ENCODE results near the gene ARHGAP15.

ARHGAP15 gene

DNA sequence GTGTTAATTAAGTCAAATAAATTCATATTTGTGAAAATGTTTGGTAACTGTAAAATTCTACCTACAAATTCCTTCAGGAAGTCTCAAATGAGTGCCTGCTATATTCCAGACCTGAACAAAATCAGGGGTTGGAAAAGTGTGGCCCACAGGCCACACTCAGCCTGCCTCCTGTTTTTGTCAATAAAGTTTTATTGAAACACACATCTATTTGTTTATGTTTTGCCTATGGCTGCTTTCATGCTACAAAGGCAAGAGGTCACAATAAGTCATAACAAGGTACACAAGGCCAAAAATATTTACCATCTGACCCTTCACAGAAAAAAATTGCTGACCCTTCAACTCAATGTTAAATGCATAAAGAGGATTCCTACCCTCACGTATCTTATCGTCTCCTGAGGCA lies 581.7 kb downstream of the ARHGAP15 start:
- Histone ChIP-seq H2BK5ac (ENCODE audit: low read length) (no peak overlapping the region), H2AFZ (ENCODE audit: low read length) (no peak overlapping the region), H3K4me3 (ENCODE audit: low read length in 2 of 2) (no peak overlapping the region), H3K4me2 (ENCODE audit: insufficient read depth, low read length, poor library complexity, severe bottlenecking) (no peak overlapping the region), H3K27me3 (ENCODE audit: control insufficient read depth in 3 of 3, insufficient read depth in 3 of 3, low read depth in 1 of 3, low read length in 3 of 3) (no peaks in the 10 kb centered on the region), H3K27ac (replicated peaks; ENCODE audit: low read length) (no peak overlapping the region), H4K8ac (ENCODE audit: low read depth, low read length) (no peak overlapping the region), H2AK5ac (ENCODE audit: low read depth, low read length) (no peak overlapping the region), H2BK120ac (ENCODE audit: low read depth, low read length) (no peak overlapping the region), H3K36me3 (replicated peaks in 1 of 2; ENCODE audit: control insufficient read depth in 2 of 2, insufficient read depth in 2 of 2, low read length in 2 of 2) (no peaks in the 10 kb centered on the region), H3K4me1 (ENCODE audit: control insufficient read depth in 2 of 2, insufficient read depth in 1 of 2, low read depth in 1 of 2, low read length in 2 of 2) (no peaks in the 10 kb centered on the region), H3K14ac (ENCODE audit: low read length) (no peak overlapping the region), H3K18ac (ENCODE audit: low read length) (no peak overlapping the region), H3K23ac (ENCODE audit: low read depth, low read length, poor library complexity) (no peak overlapping the region), H3K4ac (ENCODE audit: low read length) (no peak overlapping the region), H2BK12ac (ENCODE audit: low read length) (no peak overlapping the region), H4K91ac (ENCODE audit: low read depth, low read length, poor library complexity) (no peak overlapping the region), H2BK15ac (ENCODE audit: low read length) (no peak overlapping the region), H3K9me3 (replicated peaks in 1 of 2; ENCODE audit: control insufficient read depth in 2 of 2, insufficient read depth in 1 of 2, low read depth in 1 of 2, low read length in 2 of 2) (peaks cover 0 to 7% of the 10 kb centered on the region in 2 donors), H3K79me1 (ENCODE audit: low read depth, low read length) (no peaks in the 10 kb centered on the region), H3K9ac (ENCODE audit: low read depth, low read length, poor library complexity) (no peak overlapping the region)
- no CpG with 5 or more reads among the region's 2 CpGs for WGBS, 2 donors (ENCODE audit: extremely low coverage in 2 of 2, insufficient read length in 2 of 2, insufficient replicate concordance in 1 of 2)
- no peak for DNase-seq (ENCODE audit: low spot score)

DNA sequence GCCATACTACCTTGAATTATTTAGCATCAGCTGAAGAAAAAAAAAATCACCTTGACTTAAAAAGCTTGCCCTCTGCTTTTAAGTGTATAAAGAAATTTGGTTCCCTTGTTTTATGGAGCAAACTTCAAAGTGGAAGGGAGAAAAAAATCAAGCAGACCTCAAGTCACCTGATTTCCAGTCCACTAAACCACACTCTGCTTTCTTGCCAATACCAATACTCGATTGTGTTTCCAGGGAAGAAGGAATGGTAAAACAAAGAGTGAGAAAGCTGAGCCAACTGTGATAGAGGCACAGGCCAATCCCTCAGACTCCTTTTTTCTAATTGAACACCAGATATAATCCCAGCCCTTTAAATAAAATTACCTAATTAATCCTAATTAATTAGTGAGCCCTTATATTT lies 587.3 kb downstream of the ARHGAP15 start:
- H2BK12ac ChIP-seq (ENCODE audit: low read length): no peak overlapping the region
- H3K9ac ChIP-seq (ENCODE audit: low read depth, low read length, poor library complexity): no peak overlapping the region
- no peak overlapping the region for H3K4ac ChIP-seq (ENCODE audit: low read length)
- H3K4me3 ChIP-seq (ENCODE audit: low read length in 2 of 2): no peak overlapping the region
- H3K4me2 ChIP-seq (ENCODE audit: insufficient read depth, low read length, poor library complexity, severe bottlenecking): no peak overlapping the region
- H2BK120ac ChIP-seq (ENCODE audit: low read depth, low read length): no peak overlapping the region
- DNase-seq (ENCODE audit: low spot score): no peak
- no peak overlapping the region for H2AK5ac ChIP-seq (ENCODE audit: low read depth, low read length)
- H3K4me1 ChIP-seq (ENCODE audit: control insufficient read depth in 2 of 2, insufficient read depth in 1 of 2, low read depth in 1 of 2, low read length in 2 of 2): peaks cover 3 to 8% of the 10 kb centered on the region in 2 donors
- no peak overlapping the region for H2AFZ ChIP-seq (ENCODE audit: low read length)
- no peaks in the 10 kb centered on the region for H3K36me3 ChIP-seq (replicated peaks in 1 of 2; ENCODE audit: control insufficient read depth in 2 of 2, insufficient read depth in 2 of 2, low read length in 2 of 2)
- H3K23ac ChIP-seq (ENCODE audit: low read depth, low read length, poor library complexity): no peak overlapping the region
- no peaks in the 10 kb centered on the region for H3K9me3 ChIP-seq (replicated peaks in 1 of 2; ENCODE audit: control insufficient read depth in 2 of 2, insufficient read depth in 1 of 2, low read depth in 1 of 2, low read length in 2 of 2)
- no peaks in the 10 kb centered on the region for H3K79me1 ChIP-seq (ENCODE audit: low read depth, low read length)
- no CpG with 5 or more reads among the region's 1 CpG for WGBS, 2 donors (ENCODE audit: extremely low coverage in 2 of 2, insufficient read length in 2 of 2, insufficient replicate concordance in 1 of 2)
- no peak overlapping the region for H3K14ac ChIP-seq (ENCODE audit: low read length)
- no peak overlapping the region for H3K18ac ChIP-seq (ENCODE audit: low read length)
- no peak overlapping the region for H2BK5ac ChIP-seq (ENCODE audit: low read length)
- no peak overlapping the region for H4K8ac ChIP-seq (ENCODE audit: low read depth, low read length)
- no peak overlapping the region for H4K91ac ChIP-seq (ENCODE audit: low read depth, low read length, poor library complexity)
- H3K27me3 ChIP-seq (ENCODE audit: control insufficient read depth in 3 of 3, insufficient read depth in 3 of 3, low read depth in 1 of 3, low read length in 3 of 3): no peaks in the 10 kb centered on the region
- no peak overlapping the region for H3K27ac ChIP-seq (replicated peaks; ENCODE audit: low read length)
- H2BK15ac ChIP-seq (ENCODE audit: low read length): no peak overlapping the region

DNA sequence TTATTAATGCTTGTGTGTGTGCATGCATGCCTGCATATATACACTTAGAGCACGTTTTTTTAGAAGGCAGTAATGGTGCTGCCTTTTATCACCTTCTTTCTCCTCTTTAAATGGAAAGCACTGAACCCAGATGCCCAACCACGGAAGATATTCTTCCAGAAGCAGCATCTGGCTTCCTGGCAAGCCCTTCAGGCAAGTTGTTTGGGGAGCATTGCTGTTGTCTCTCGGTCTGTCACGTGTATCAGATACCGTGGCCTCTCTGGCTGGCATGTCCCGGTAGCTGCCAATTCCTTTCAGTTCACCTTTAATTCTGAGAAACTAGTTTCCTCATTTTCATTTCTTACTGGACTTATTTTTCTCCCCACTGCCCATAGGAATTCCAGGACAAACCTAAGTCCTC lies 587.8 kb downstream of the ARHGAP15 start:
- no peak overlapping the region for H2AFZ ChIP-seq (ENCODE audit: low read length)
- no peak overlapping the region for H2AK5ac ChIP-seq (ENCODE audit: low read depth, low read length)
- no peaks in the 10 kb centered on the region for H3K9me3 ChIP-seq (replicated peaks in 1 of 2; ENCODE audit: control insufficient read depth in 2 of 2, insufficient read depth in 1 of 2, low read depth in 1 of 2, low read length in 2 of 2)
- no peak overlapping the region for H3K4me2 ChIP-seq (ENCODE audit: insufficient read depth, low read length, poor library complexity, severe bottlenecking)
- DNase-seq (ENCODE audit: low spot score): no peak
- H2BK120ac ChIP-seq (ENCODE audit: low read depth, low read length): no peak overlapping the region
- no peak overlapping the region for H3K9ac ChIP-seq (ENCODE audit: low read depth, low read length, poor library complexity)
- H3K27me3 ChIP-seq (ENCODE audit: control insufficient read depth in 3 of 3, insufficient read depth in 3 of 3, low read depth in 1 of 3, low read length in 3 of 3): no peaks in the 10 kb centered on the region
- H2BK5ac ChIP-seq (ENCODE audit: low read length): no peak overlapping the region
- H3K18ac ChIP-seq (ENCODE audit: low read length): no peak overlapping the region
- peaks cover 3 to 8% of the 10 kb centered on the region in 2 donors for H3K4me1 ChIP-seq (ENCODE audit: control insufficient read depth in 2 of 2, insufficient read depth in 1 of 2, low read depth in 1 of 2, low read length in 2 of 2)
- no peaks in the 10 kb centered on the region for H3K36me3 ChIP-seq (replicated peaks in 1 of 2; ENCODE audit: control insufficient read depth in 2 of 2, insufficient read depth in 2 of 2, low read length in 2 of 2)
- no peak overlapping the region for H2BK15ac ChIP-seq (ENCODE audit: low read length)
- H3K23ac ChIP-seq (ENCODE audit: low read depth, low read length, poor library complexity): no peak overlapping the region
- WGBS, 2 donors (ENCODE audit: extremely low coverage in 2 of 2, insufficient read length in 2 of 2, insufficient replicate concordance in 1 of 2): no CpG with 5 or more reads among the region's 6 CpGs
- no peak overlapping the region for H3K4me3 ChIP-seq (ENCODE audit: low read length in 2 of 2)
- no peak overlapping the region for H4K91ac ChIP-seq (ENCODE audit: low read depth, low read length, poor library complexity)
- no peak overlapping the region for H3K14ac ChIP-seq (ENCODE audit: low read length)
- H3K79me1 ChIP-seq (ENCODE audit: low read depth, low read length): no peaks in the 10 kb centered on the region
- H4K8ac ChIP-seq (ENCODE audit: low read depth, low read length): no peak overlapping the region
- H3K4ac ChIP-seq (ENCODE audit: low read length): no peak overlapping the region
- H2BK12ac ChIP-seq (ENCODE audit: low read length): no peak overlapping the region
- no peak overlapping the region for H3K27ac ChIP-seq (replicated peaks; ENCODE audit: low read length)

DNA sequence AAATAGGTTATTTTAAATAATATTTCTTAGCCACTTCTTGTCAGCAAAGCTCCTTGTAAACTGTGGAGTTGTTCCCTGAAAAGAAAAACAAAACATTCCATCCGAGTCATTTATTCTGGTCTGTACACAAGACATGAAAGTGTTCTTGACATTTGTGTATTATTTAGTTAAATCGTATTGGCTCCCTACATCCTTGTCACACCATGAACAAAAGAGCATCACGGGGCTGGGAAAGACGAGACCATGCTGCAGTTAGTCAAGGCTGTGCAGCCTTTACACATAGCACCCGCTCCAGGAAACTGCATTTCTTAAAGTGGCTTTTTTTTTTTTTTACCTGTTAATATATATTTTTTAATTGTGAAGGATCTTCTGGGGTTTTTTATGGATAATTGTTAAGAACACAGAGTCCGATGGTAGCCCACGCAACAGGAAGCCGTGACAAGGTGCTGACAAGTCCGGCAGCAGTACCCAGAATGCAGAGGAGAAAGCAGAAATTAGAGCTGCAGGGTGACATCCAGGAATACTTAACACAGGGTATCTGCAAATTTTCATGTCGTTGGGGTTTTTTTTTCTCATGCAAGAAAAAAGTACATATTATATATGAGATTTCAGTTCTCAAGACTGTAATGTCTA lies 588.4 kb downstream of the ARHGAP15 start:
- Histone ChIP-seq H3K18ac (ENCODE audit: low read length) (no peak overlapping the region), H3K27ac (replicated peaks; ENCODE audit: low read length) (no peak overlapping the region), H3K36me3 (replicated peaks in 1 of 2; ENCODE audit: control insufficient read depth in 2 of 2, insufficient read depth in 2 of 2, low read length in 2 of 2) (no peaks in the 10 kb centered on the region), H3K4ac (ENCODE audit: low read length) (no peak overlapping the region), H2BK5ac (ENCODE audit: low read length) (no peak overlapping the region), H2AFZ (ENCODE audit: low read length) (no peak overlapping the region), H2BK15ac (ENCODE audit: low read length) (no peak overlapping the region), H2BK120ac (ENCODE audit: low read depth, low read length) (no peak overlapping the region), H3K4me1 (ENCODE audit: control insufficient read depth in 2 of 2, insufficient read depth in 1 of 2, low read depth in 1 of 2, low read length in 2 of 2) (peaks cover 3 to 8% of the 10 kb centered on the region in 2 donors), H3K14ac (ENCODE audit: low read length) (no peak overlapping the region), H2BK12ac (ENCODE audit: low read length) (no peak overlapping the region), H3K4me2 (ENCODE audit: insufficient read depth, low read length, poor library complexity, severe bottlenecking) (no peak overlapping the region), H3K9ac (ENCODE audit: low read depth, low read length, poor library complexity) (no peak overlapping the region), H4K8ac (ENCODE audit: low read depth, low read length) (no peak overlapping the region), H3K23ac (ENCODE audit: low read depth, low read length, poor library complexity) (no peak overlapping the region), H3K9me3 (replicated peaks in 1 of 2; ENCODE audit: control insufficient read depth in 2 of 2, insufficient read depth in 1 of 2, low read depth in 1 of 2, low read length in 2 of 2) (no peaks in the 10 kb centered on the region), H3K27me3 (ENCODE audit: control insufficient read depth in 3 of 3, insufficient read depth in 3 of 3, low read depth in 1 of 3, low read length in 3 of 3) (no peaks in the 10 kb centered on the region), H2AK5ac (ENCODE audit: low read depth, low read length) (no peak overlapping the region), H3K79me1 (ENCODE audit: low read depth, low read length) (no peaks in the 10 kb centered on the region), H4K91ac (ENCODE audit: low read depth, low read length, poor library complexity) (no peak overlapping the region), H3K4me3 (ENCODE audit: low read length in 2 of 2) (no peak overlapping the region)
- no CpG with 5 or more reads among the region's 10 CpGs for WGBS, 2 donors (ENCODE audit: extremely low coverage in 2 of 2, insufficient read length in 2 of 2, insufficient replicate concordance in 1 of 2)
- no peak for DNase-seq (ENCODE audit: low spot score)
